Measurements from ENCODE around the gene OR2T12.
"Not testable (repeated sequence)": the region's sequence is repeated elsewhere in the genome, so short reads cannot be mapped to it uniquely, and the experiment has no call there.

DNA sequence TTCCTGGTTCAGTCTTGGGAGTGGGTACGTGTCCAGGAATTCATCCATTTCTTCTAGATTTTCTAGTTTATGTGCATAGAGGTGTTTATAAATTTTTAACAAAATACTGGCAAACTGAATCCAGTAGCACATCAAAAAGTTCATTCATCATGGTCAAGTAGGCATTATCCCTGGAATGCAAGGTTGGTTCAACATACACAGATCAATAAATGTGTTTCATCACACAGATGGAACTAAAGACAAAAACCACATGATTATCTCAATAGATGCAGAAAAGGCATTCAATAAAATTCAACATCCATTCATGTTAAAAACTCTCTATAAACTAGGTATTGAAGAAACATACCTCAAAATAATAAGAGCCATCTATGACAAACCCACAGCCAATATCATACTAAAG, 43.9 kb downstream of the OR2T12 start:
- not testable (repeated sequence) for TF ChIP-seq EZH2, EZH2phosphoT487 (IDR thresholded peaks at IDR 0.05)
- TF ChIP-seq, protein P1, sequence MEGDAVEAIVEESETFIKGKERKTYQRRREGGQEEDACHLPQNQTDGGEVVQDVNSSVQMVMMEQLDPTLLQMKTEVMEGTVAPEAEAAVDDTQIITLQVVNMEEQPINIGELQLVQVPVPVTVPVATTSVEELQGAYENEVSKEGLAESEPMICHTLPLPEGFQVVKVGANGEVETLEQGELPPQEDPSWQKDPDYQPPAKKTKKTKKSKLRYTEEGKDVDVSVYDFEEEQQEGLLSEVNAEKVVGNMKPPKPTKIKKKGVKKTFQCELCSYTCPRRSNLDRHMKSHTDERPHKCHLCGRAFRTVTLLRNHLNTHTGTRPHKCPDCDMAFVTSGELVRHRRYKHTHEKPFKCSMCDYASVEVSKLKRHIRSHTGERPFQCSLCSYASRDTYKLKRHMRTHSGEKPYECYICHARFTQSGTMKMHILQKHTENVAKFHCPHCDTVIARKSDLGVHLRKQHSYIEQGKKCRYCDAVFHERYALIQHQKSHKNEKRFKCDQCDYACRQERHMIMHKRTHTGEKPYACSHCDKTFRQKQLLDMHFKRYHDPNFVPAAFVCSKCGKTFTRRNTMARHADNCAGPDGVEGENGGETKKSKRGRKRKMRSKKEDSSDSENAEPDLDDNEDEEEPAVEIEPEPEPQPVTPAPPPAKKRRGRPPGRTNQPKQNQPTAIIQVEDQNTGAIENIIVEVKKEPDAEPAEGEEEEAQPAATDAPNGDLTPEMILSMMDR (IDR thresholded peaks at IDR 0.05): not testable (repeated sequence)

Measured in neural progenitor cell (in vitro differentiated cells).